IMR-90 (cell line): ENCODE measurements around the gene KLHL29. TPM values are rescaled to one million over a fixed set of nuclear protein-coding genes. Genes with fewer than 3 reads are reported as not detected.

ENCODE experiments used
- ATAC-seq: fragments of 200-7000 bp; cut with Tn5 transposase; 2 replicates; pipeline ENCODE4 v1.9.1; 2020; ENCODE audit warnings: low read depth, mild to moderate bottlenecking, moderate library complexity
- BruUV-seq: library from RNA; stranded (reverse); fragments of 400-500 nt; replicated peaks from 2 replicates; lab custom pipeline; 2021; lab: Mats Ljungman, UMichigan
- CTCF ChIA-PET: fragments of 300-600 bp; formaldehyde crosslinking; extraction: SDS; loops from one replicate; lab custom pipeline; 2021; ENCODE audit warnings: antibody characterized with exemption; lab: Yijun Ruan, JAX
- POLR2A ChIA-PET: fragments of 300-600 bp; sonication (Branson Sonifier 250); formaldehyde crosslinking; loops from one replicate; lab custom pipeline; 2022; ENCODE audit warnings: antibody characterized with exemption; ENCODE audit not compliant: unreplicated experiment; lab: Charles Lee
- DNase-seq: peaks from one replicate; pipeline ENCODE4 v3.0.0; 2013
- H2AFZ ChIP-seq: replicated peaks from 2 replicates; pipeline ENCODE3; 2013; ENCODE audit warnings: low read length, mild to moderate bottlenecking; ENCODE audit not compliant: poor library complexity
- H2AK5ac ChIP-seq: 2 replicates; pipeline ENCODE4 v1.6.1; 2013; ENCODE audit warnings: low read depth, low read length, inconsistent platforms
- H2AK9ac ChIP-seq: replicated peaks from 2 replicates; pipeline ENCODE3; 2013; ENCODE audit warnings: mild to moderate bottlenecking, low read depth, low read length, moderate library complexity; ENCODE audit not compliant: poor library complexity
- H2BK120ac ChIP-seq: 2 replicates; pipeline ENCODE4 v1.6.1; 2013; ENCODE audit warnings: low read depth, low read length, inconsistent platforms
- H2BK15ac ChIP-seq: 3 replicates; pipeline ENCODE4 v1.6.1; 2013; ENCODE audit warnings: low read depth, low read length, inconsistent platforms
- H2BK20ac ChIP-seq: 2 replicates; pipeline ENCODE4 v1.6.1; 2013; ENCODE audit warnings: low read depth, mild to moderate bottlenecking, inconsistent platforms, low read length, moderate library complexity
- H2BK5ac ChIP-seq: 2 replicates; pipeline ENCODE4 v1.6.1; 2013; ENCODE audit warnings: mild to moderate bottlenecking, low read depth, low read length, inconsistent platforms; ENCODE audit not compliant: poor library complexity, severe bottlenecking
- H3K14ac ChIP-seq: replicated peaks from 2 replicates; pipeline ENCODE4 v1.6.1; 2013; ENCODE audit warnings: low read depth, low read length, inconsistent platforms
- H3K18ac ChIP-seq: 2 replicates; pipeline ENCODE4 v1.6.1; 2013; ENCODE audit warnings: low read depth, low read length, control low read depth
- H3K23ac ChIP-seq: 2 replicates; pipeline ENCODE4 v1.6.1; 2013; ENCODE audit warnings: low read depth, low read length, inconsistent platforms
- H3K27ac ChIP-seq: 2 replicates; pipeline ENCODE4 v1.5.1; 2013; ENCODE audit warnings: mild to moderate bottlenecking, control low read depth, low read length; ENCODE audit not compliant: insufficient read depth
- H3K27me3 ChIP-seq: 2 replicates; pipeline ENCODE4 v1.6.1; 2013; ENCODE audit warnings: low read length; ENCODE audit not compliant: control insufficient read depth, insufficient read depth
- H3K36me3 ChIP-seq: 2 replicates; pipeline ENCODE4 v1.6.1; 2013; ENCODE audit warnings: low read length, mixed read lengths; ENCODE audit not compliant: control insufficient read depth, insufficient read depth
- H3K4ac ChIP-seq: 2 replicates; pipeline ENCODE4 v1.6.1; 2013; ENCODE audit warnings: low read depth, low read length, inconsistent platforms
- H3K4me1 ChIP-seq: 2 replicates; pipeline ENCODE4 v1.6.1; 2013; ENCODE audit warnings: low read length, mixed read lengths; ENCODE audit not compliant: control insufficient read depth, insufficient read depth
- H3K4me2 ChIP-seq: 2 replicates; pipeline ENCODE4 v1.6.1; 2013; ENCODE audit warnings: low read depth, mild to moderate bottlenecking, control low read depth, low read length, moderate library complexity
- H3K4me3 ChIP-seq: 2 replicates; pipeline ENCODE4 v1.5.1; 2013; ENCODE audit warnings: low read depth, mild to moderate bottlenecking, control low read depth, low read length, moderate library complexity; ENCODE audit not compliant: insufficient read depth
- H3K56ac ChIP-seq: 2 replicates; pipeline ENCODE4 v1.6.1; 2013; ENCODE audit warnings: low read length, inconsistent platforms; ENCODE audit not compliant: insufficient read depth; ENCODE audit errors: extremely low read depth
- H3K79me1 ChIP-seq, 2 experiments: 2 replicates each; pipeline ENCODE4 v1.6.1; 2013; ENCODE audit warnings: low read length in 2 of 2, inconsistent platforms in 1 of 2, low read depth in 1 of 2
- H3K9ac ChIP-seq: 2 replicates; pipeline ENCODE4 v1.6.1; 2013; ENCODE audit warnings: low read depth, low read length, control low read depth
- H3K9me1 ChIP-seq: 2 replicates; pipeline ENCODE4 v1.6.1; 2013; ENCODE audit warnings: low read length, inconsistent platforms; ENCODE audit not compliant: insufficient read depth
- H3K9me3 ChIP-seq: 2 replicates; pipeline ENCODE4 v1.6.1; 2013; ENCODE audit warnings: low read length; ENCODE audit not compliant: control insufficient read depth, insufficient read depth
- H4K20me1 ChIP-seq: 2 replicates; pipeline ENCODE4 v1.6.1; 2013; ENCODE audit warnings: low read length, inconsistent platforms; ENCODE audit not compliant: insufficient read depth
- H4K5ac ChIP-seq: 2 replicates; pipeline ENCODE4 v1.6.1; 2013; ENCODE audit warnings: mild to moderate bottlenecking, low read depth, low read length, control low read depth
- H4K8ac ChIP-seq, 2 experiments: 2 replicates each; pipeline ENCODE4 v1.6.1; 2013; ENCODE audit warnings: low read depth in 2 of 2, low read length in 2 of 2, control low read depth in 1 of 2, inconsistent platforms in 1 of 2
- H4K91ac ChIP-seq: 2 replicates; pipeline ENCODE4 v1.6.1; 2013; ENCODE audit warnings: low read depth, low read length, inconsistent platforms; ENCODE audit not compliant: insufficient read depth
- FOS ChIP-seq: fragments of 150-350 bp; IDR thresholded peaks from 2 replicates; pipeline ENCODE4 v1.6.1; 2016; ENCODE audit warnings: low read depth, low read length
- MXI1 ChIP-seq: IDR thresholded peaks from 2 replicates; pipeline ENCODE4 v1.6.1; 2012; ENCODE audit warnings: low read depth, mild to moderate bottlenecking, low read length, moderate library complexity, borderline replicate concordance
- WGBS, 2 experiments: methylation state at CpG; one replicate each; pipeline versions ENCODE4 v1.1.5 to v1.1.7; 2013; ENCODE audit warnings: missing lambda C conversion rate in 2 of 2; ENCODE audit not compliant: insufficient read length in 1 of 2; ENCODE audit errors: extremely low coverage in 2 of 2; 5-methylcytosine and 5-hydroxymethylcytosine counted together
- dilution Hi-C: fragments of 300-500 bp; cut with HindIII; formaldehyde crosslinking; loops from one replicate; pipeline ENCODE4 v1.14.3; 2018; ENCODE audit warnings: low sequenced_read_pairs; ENCODE audit not compliant: unreplicated experiment
- in situ Hi-C: fragments of 300-500 bp; cut with MboI; formaldehyde crosslinking; loops from 3 replicates; pipeline ENCODE4 v1.14.3; 2019; ENCODE audit warnings: low sequenced_read_pairs, inconsistent platforms, mixed read lengths
- intact Hi-C: fragments of 100-400 bp; cut with micrococcal nuclease; formaldehyde crosslinking; loops from 2 replicates; pipeline ENCODE4 v1.10.0; 2022
- polyA plus RNA-seq, 3 experiments: library from polyadenylated mRNA; depleted of rRNA; stranded (reverse); fragments of >200 nt; gene quantifications; 2 replicates each; pipeline ENCODE4 v1.2.3, GENCODE V29; 2012; ENCODE audit warnings: low replicate concordance in 1 of 3
- total RNA-seq: library from RNA; depleted of rRNA; stranded (reverse); fragments of >200 nt; gene quantifications from 2 replicates; pipeline ENCODE4 v1.2.3, GENCODE V29; 2012
- TF ChIP-seq, protein P1 (sequence below): conservative IDR thresholded peaks from 2 replicates; pipeline ENCODE4 v1.5.1; 2012; ENCODE audit warnings: mild to moderate bottlenecking, low read depth, low read length, improper control_type of control experiment
- TF ChIP-seq, protein P2 (sequence below): fragments of 150-350 bp; IDR thresholded peaks from 2 replicates; pipeline ENCODE4 v1.6.1; 2017; ENCODE audit warnings: mild to moderate bottlenecking, antibody characterized with exemption, low read length, low read depth

Gene KLHL29
- total and polyA plus RNA-seq, 2 of the 4 experiments (the other 2 are of a cell fraction), result 2.0 to 8.0 TPM

DNA sequence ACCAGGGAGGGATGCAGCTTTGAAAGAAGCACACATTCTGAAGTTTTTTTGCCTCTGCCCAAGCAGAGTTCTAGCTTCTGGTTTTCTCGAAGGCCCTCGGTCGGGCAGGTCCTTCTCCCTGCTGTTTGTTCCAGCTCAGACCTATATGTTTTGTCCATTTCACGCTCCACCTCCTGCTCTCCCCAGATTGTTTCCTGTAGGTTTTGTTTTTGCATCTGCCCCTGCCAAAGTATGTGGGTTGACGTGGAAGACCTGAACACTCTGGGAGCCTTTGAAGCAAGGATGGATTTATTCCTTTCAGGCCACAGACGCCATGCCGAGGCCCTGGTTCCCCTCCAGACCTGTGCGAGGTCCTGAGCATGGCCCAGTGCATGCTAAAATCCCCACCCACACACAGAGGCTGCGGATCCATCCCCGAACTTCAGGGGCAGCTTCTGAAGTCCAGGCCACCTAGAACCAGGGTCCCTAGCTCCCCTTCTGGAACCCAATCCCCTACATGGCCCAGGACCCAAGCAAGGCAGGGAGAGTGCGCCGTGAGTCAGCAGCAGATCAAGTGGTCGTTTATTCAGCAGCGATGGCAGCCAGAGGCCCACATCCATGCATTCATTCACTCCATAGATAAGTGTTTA lies 205.4 kb downstream of the KLHL29 start:
- CTCF ChIA-PET, result no interaction called here
- WGBS, 2 experiments, result 100% methylated on average over 3 of the region's 14 CpGs; no CpG with 5 or more reads in 1 of the 2 experiments

More for the DNA sequence above, 205.4 kb downstream of the KLHL29 start:
- POLR2A ChIA-PET, result no interaction called here
- Histone ChIP-seq H3K27ac (no peak overlapping the region), H4K20me1 (peaks cover under 1% of the 10 kb centered on the region; the same call in 1 of the 2 replicates), H2AK9ac (no peak overlapping the region), H3K79me1 (peaks cover 0 to 8% of the 10 kb centered on the region in 2 experiments; a peak in 2 of 4 replicates), H2BK120ac (no peak overlapping the region), H3K23ac (no peak overlapping the region), H3K27me3 (no peaks in the 10 kb centered on the region), H2BK15ac (no peak overlapping the region), H4K91ac (no peak overlapping the region), H3K14ac (no peak overlapping the region), H2AK5ac (no peak overlapping the region), H3K56ac (no peak overlapping the region), H3K4ac (no peak overlapping the region), H3K4me2 (no peak overlapping the region), H2BK5ac (no peak overlapping the region), H2BK20ac (no peak overlapping the region), H3K4me3 (no peak overlapping the region), H3K18ac (no peak overlapping the region), H2AFZ (no peak overlapping the region), H3K9me1 (peaks cover 5% of the 10 kb centered on the region; the same call in 1 of the 2 replicates), H3K9ac (no peak overlapping the region), H4K5ac (no peak overlapping the region), H4K8ac (no peak overlapping the region), H3K9me3 (no peaks in the 10 kb centered on the region), H3K36me3 (no peaks in the 10 kb centered on the region), H3K4me1 (peaks cover 7% of the 10 kb centered on the region; the same call in 1 of the 2 replicates)
- dilution Hi-C loops, result no loop called here
- TF ChIP-seq, protein P1, sequence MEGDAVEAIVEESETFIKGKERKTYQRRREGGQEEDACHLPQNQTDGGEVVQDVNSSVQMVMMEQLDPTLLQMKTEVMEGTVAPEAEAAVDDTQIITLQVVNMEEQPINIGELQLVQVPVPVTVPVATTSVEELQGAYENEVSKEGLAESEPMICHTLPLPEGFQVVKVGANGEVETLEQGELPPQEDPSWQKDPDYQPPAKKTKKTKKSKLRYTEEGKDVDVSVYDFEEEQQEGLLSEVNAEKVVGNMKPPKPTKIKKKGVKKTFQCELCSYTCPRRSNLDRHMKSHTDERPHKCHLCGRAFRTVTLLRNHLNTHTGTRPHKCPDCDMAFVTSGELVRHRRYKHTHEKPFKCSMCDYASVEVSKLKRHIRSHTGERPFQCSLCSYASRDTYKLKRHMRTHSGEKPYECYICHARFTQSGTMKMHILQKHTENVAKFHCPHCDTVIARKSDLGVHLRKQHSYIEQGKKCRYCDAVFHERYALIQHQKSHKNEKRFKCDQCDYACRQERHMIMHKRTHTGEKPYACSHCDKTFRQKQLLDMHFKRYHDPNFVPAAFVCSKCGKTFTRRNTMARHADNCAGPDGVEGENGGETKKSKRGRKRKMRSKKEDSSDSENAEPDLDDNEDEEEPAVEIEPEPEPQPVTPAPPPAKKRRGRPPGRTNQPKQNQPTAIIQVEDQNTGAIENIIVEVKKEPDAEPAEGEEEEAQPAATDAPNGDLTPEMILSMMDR, result no peak
- no peak for TF ChIP-seq MXI1
- TF ChIP-seq, protein P2, sequence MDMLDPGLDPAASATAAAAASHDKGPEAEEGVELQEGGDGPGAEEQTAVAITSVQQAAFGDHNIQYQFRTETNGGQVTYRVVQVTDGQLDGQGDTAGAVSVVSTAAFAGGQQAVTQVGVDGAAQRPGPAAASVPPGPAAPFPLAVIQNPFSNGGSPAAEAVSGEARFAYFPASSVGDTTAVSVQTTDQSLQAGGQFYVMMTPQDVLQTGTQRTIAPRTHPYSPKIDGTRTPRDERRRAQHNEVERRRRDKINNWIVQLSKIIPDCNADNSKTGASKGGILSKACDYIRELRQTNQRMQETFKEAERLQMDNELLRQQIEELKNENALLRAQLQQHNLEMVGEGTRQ, result no peak
- no peak for TF ChIP-seq FOS
- intact Hi-C loops, result no loop called here
- in situ Hi-C loops, result no loop called here
- no peak for DNase-seq
- BruUV-seq, result no TSS peak
- no peak for ATAC-seq
